GM23338 (cell line): ENCODE results near the gene MAST3. TPM values are rescaled to one million over a fixed set of nuclear protein-coding genes. Genes with fewer than 3 reads are reported as not detected.

Source experiments
- ATAC-seq: fragments of 200-7000 bp; cut with Tn5 transposase; 3 replicates; pipeline ENCODE4 v1.9.1; 2020
- DNase-seq: peaks from one replicate; pipeline ENCODE4 v3.0.0-alpha.2; 2015; ENCODE audit warnings: low spot score
- H2AFZ ChIP-seq: fragments of 200-600 bp; sonication (generic); 2 replicates; pipeline ENCODE4 v1.8.0; 2016; ENCODE audit warnings: antibody characterized with exemption, mild to moderate bottlenecking, moderate library complexity
- H3F3A ChIP-seq: fragments of 200-600 bp; sonication (generic); replicated peaks from 2 replicates; pipeline ENCODE4 v1.8.0; 2017; ENCODE audit warnings: antibody characterized with exemption, mixed run types, low read depth
- H3K27ac ChIP-seq: fragments of 200-600 bp; sonication (generic); 2 replicates; pipeline ENCODE4 v1.6.1; 2016; ENCODE audit warnings: low read depth
- H3K27me3 ChIP-seq: fragments of 200-600 bp; sonication (generic); 2 replicates; pipeline ENCODE4 v1.8.0; 2016; ENCODE audit warnings: mild to moderate bottlenecking, mixed run types, moderate library complexity; ENCODE audit not compliant: insufficient read depth
- H3K36me3 ChIP-seq: fragments of 200-600 bp; sonication (generic); 2 replicates; pipeline ENCODE4 v1.8.0; 2016; ENCODE audit warnings: mild to moderate bottlenecking; ENCODE audit not compliant: insufficient read depth
- H3K4me1 ChIP-seq: fragments of 200-600 bp; sonication (generic); 2 replicates; pipeline ENCODE4 v1.8.0; 2016; ENCODE audit warnings: mild to moderate bottlenecking, moderate library complexity; ENCODE audit not compliant: insufficient read depth
- H3K4me2 ChIP-seq: fragments of 200-600 bp; sonication (generic); 2 replicates; pipeline ENCODE4 v1.7.1; 2017; ENCODE audit warnings: mixed run types
- H3K4me3 ChIP-seq: fragments of 200-600 bp; sonication (generic); 2 replicates; pipeline ENCODE4 v1.6.1; 2016; ENCODE audit warnings: mixed run types
- H3K79me2 ChIP-seq: fragments of 200-600 bp; sonication (generic); replicated peaks from 2 replicates; pipeline ENCODE4 v1.8.0; 2017; ENCODE audit warnings: mild to moderate bottlenecking; ENCODE audit not compliant: insufficient read depth
- H3K9me2 ChIP-seq: fragments of 200-600 bp; sonication (generic); 2 replicates; pipeline ENCODE4 v1.8.0; 2017; ENCODE audit not compliant: insufficient read depth
- H4K20me1 ChIP-seq: fragments of 200-600 bp; sonication (generic); replicated peaks from 2 replicates; pipeline ENCODE4 v1.8.0; 2017; ENCODE audit warnings: mild to moderate bottlenecking; ENCODE audit not compliant: insufficient read depth
- H3K27ac Mint-ChIP-seq: 2 replicates; pipeline ENCODE4 v1.8.0; 2020; ENCODE audit warnings: inconsistent platforms, mild to moderate bottlenecking, moderate library complexity, mixed read lengths
- H3K27me3 Mint-ChIP-seq: 3 replicates; pipeline ENCODE4 v1.8.0; 2022; ENCODE audit warnings: low read depth, mild to moderate bottlenecking, moderate library complexity, mixed read lengths, inconsistent platforms; ENCODE audit not compliant: insufficient read depth, poor library complexity
- H3K36me3 Mint-ChIP-seq: 3 replicates; pipeline ENCODE4 v1.8.0; 2021; ENCODE audit warnings: low read depth, mild to moderate bottlenecking, inconsistent platforms, moderate library complexity, mixed read lengths
- H3K4me1 Mint-ChIP-seq: 3 replicates; pipeline ENCODE4 v1.8.0; 2020; ENCODE audit warnings: mild to moderate bottlenecking, inconsistent platforms, mixed read lengths
- H3K4me3 Mint-ChIP-seq: 3 replicates; pipeline ENCODE4 v1.8.0; 2021; ENCODE audit warnings: moderate library complexity, mild to moderate bottlenecking, inconsistent platforms, mixed read lengths
- H3K9me3 Mint-ChIP-seq: 3 replicates; pipeline ENCODE4 v1.8.0; 2020; ENCODE audit warnings: moderate library complexity, mild to moderate bottlenecking, inconsistent platforms, mixed read lengths
- CREB1 ChIP-seq: fragments of 250-450 bp; sonication (Bioruptor Pico); IDR thresholded peaks from 2 replicates; pipeline ENCODE4 v1.5.0; 2020; ENCODE audit warnings: low read depth, mild to moderate bottlenecking, moderate library complexity
- CTCF ChIP-seq, 2 experiments: fragments of 200-600 bp in 1 of 2; sonication (generic) in 1 of 2; conservative IDR thresholded peaks; 2 replicates each; pipeline versions ENCODE4 v1.5.1 to v1.6.1; 2016 to 2017; ENCODE audit warnings: antibody characterized with exemption in 2 of 2, low read depth in 2 of 2, mild to moderate bottlenecking in 2 of 2, moderate library complexity in 1 of 2
- EZH2phosphoT487 ChIP-seq: fragments of 200-600 bp; sonication (generic); IDR thresholded peaks from one replicate; pipeline ENCODE4 v1.8.1; 2018; ENCODE audit warnings: antibody characterized with exemption; ENCODE audit not compliant: unreplicated experiment
- JUNB ChIP-seq: IDR thresholded peaks from one replicate; pipeline ENCODE4 v1.6.1; 2016; ENCODE audit warnings: antibody characterized with exemption; ENCODE audit not compliant: unreplicated experiment
- NANOG ChIP-seq: IDR thresholded peaks from 2 replicates; pipeline ENCODE4 v1.6.1; 2016; ENCODE audit warnings: antibody characterized with exemption, borderline replicate concordance
- REST ChIP-seq: IDR thresholded peaks from one replicate; pipeline ENCODE4 v1.6.1; 2018; ENCODE audit warnings: antibody characterized with exemption; ENCODE audit not compliant: unreplicated experiment
- STAT1 ChIP-seq: IDR thresholded peaks from one replicate; pipeline ENCODE4 v1.6.1; 2016; ENCODE audit warnings: antibody characterized with exemption; ENCODE audit not compliant: unreplicated experiment
- ZNF114 ChIP-seq: fragments of 250-450 bp; sonication (Bioruptor Pico); IDR thresholded peaks from 2 replicates; pipeline ENCODE4 v1.5.0; 2020; ENCODE audit warnings: mild to moderate bottlenecking, moderate library complexity
- ZNF462 ChIP-seq: fragments of 250-450 bp; sonication (Bioruptor Pico); IDR thresholded peaks from 2 replicates; pipeline ENCODE4 v1.5.0; 2020; ENCODE audit warnings: mild to moderate bottlenecking, moderate library complexity
- polyA plus RNA-seq: library from polyadenylated mRNA; unstranded; fragments of >200 nt; fragmentation: Nextera tagmentation; extraction: Ambion mirVana; gene quantifications from 2 replicates; pipeline ENCODE4 v1.2.1, GENCODE V29; 2016
- total RNA-seq: library from RNA; depleted of rRNA; stranded (reverse); fragments of >200 nt; shearing (Covaris generic); gene quantifications from 2 replicates; pipeline ENCODE4 v1.2.3, GENCODE V29; 2014
- TF ChIP-seq, protein P1 (sequence below): IDR thresholded peaks from 2 replicates; pipeline ENCODE4 v1.6.1; 2016; ENCODE audit warnings: antibody characterized with exemption

MAST3 gene
- total and polyA plus RNA-seq, 2 experiments from 2014 or later, result 5.6 to 8.8 TPM

- TF ChIP-seq REST (no peak), JUNB (no peak)
Observed at GRCh38 chr19:18155095-18156087, 57.8 kb downstream of the MAST3 start (continued).

DNA sequence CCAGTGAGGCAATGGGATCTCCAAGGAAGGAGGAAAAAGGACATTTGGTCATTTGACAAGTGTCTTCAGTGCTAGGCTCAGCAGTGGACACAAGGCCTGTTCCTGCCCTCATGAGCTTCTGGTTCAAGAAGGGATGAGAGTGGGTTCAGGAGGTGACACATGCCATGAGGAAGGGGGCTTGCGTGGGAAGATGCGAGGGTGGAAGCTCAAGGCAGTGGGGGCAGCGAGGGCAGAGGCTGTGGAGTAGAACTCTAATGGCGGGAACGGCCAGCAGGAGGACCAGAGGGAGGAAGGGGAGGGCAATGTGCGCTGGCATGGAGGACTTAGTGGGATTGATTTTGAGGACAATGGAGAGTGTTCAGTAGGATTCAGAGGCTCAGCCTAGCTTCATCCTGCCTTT is 58.7 kb downstream of the MAST3 start:
- H3K27ac Mint-ChIP-seq, result no peak overlapping the region
- H3K4me3 ChIP-seq, result no peak overlapping the region

More for the DNA sequence above, 58.7 kb downstream of the MAST3 start:
- TF ChIP-seq CREB1 (CRISPR knock-in tag) (no peak), EZH2phosphoT487 (no peak), ZNF462 (CRISPR knock-in tag) (no peak), NANOG (no peak), STAT1 (no peak), ZNF114 (CRISPR knock-in tag) (no peak), CTCF (conservative IDR thresholded peaks at IDR 0.05; ENCODE audit: low read depth in 2 of 2) (no peak)
- TF ChIP-seq, protein P1, sequence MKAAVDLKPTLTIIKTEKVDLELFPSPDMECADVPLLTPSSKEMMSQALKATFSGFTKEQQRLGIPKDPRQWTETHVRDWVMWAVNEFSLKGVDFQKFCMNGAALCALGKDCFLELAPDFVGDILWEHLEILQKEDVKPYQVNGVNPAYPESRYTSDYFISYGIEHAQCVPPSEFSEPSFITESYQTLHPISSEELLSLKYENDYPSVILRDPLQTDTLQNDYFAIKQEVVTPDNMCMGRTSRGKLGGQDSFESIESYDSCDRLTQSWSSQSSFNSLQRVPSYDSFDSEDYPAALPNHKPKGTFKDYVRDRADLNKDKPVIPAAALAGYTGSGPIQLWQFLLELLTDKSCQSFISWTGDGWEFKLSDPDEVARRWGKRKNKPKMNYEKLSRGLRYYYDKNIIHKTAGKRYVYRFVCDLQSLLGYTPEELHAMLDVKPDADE, result no peak
- no peak overlapping the region for H2AFZ ChIP-seq
- no peaks in the 10 kb centered on the region for H3K27me3 ChIP-seq
- peaks cover 21% of the 10 kb centered on the region for H3K4me1 Mint-ChIP-seq
- no peak overlapping the region; the same call in 2 of the 3 replicates for H3K4me3 Mint-ChIP-seq
- H3K9me3 Mint-ChIP-seq, result no peaks in the 10 kb centered on the region
- peaks cover 4% of the 10 kb centered on the region for H3K36me3 Mint-ChIP-seq
- no peaks in the 10 kb centered on the region for H3K9me2 ChIP-seq
- H3K27ac ChIP-seq, result no peak overlapping the region
- no peak overlapping the region for H3K4me2 ChIP-seq
- peaks cover 9% of the 10 kb centered on the region for H4K20me1 ChIP-seq
- no peak for ATAC-seq
- no peaks in the 10 kb centered on the region for H3K36me3 ChIP-seq
- peaks cover 19% of the 10 kb centered on the region for H3F3A ChIP-seq
- DNase-seq, result no peak
- H3K79me2 ChIP-seq, result peaks cover 7% of the 10 kb centered on the region
- H3K27me3 Mint-ChIP-seq, result peaks cover 7% of the 10 kb centered on the region
- H3K4me1 ChIP-seq, result peaks cover 16% of the 10 kb centered on the region; the same call in 1 of the 2 replicates
